Measurements from ENCODE around the gene ORM1.

Gene ORM1

GRCh38 chr9:114369216-114370130, 46.6 kb downstream of the ORM1 start:
- DNase-seq, result no peak

GRCh38 chr9:114370251-114370967, 47.5 kb downstream of the ORM1 start:
- DNase-seq, result no peak

GRCh38 chr9:114370968-114371320, 48.0 kb downstream of the ORM1 start:
- DNase-seq, result no peak

GRCh38 chr9:114371343-114371944, 48.5 kb downstream of the ORM1 start:
- DNase-seq, result no peak

- DNase-seq, result no peak
These were observed 49.3 kb downstream of the ORM1 start for GRCh38 chr9:114371973-114372917.

- no peak for DNase-seq
These were observed 50.1 kb downstream of the ORM1 start for GRCh38 chr9:114372921-114373448.

GRCh38 chr9:114373960-114374730, 51.2 kb downstream of the ORM1 start:
- DNase-seq, result no peak

- DNase-seq, result no peak
These were observed 52.0 kb downstream of the ORM1 start for GRCh38 chr9:114374936-114375335.

GRCh38 chr9:114375386-114376175, 52.7 kb downstream of the ORM1 start:
- no peak for DNase-seq
